Measurements from ENCODE around the gene RPL22L1.

Gene RPL22L1

DNA sequence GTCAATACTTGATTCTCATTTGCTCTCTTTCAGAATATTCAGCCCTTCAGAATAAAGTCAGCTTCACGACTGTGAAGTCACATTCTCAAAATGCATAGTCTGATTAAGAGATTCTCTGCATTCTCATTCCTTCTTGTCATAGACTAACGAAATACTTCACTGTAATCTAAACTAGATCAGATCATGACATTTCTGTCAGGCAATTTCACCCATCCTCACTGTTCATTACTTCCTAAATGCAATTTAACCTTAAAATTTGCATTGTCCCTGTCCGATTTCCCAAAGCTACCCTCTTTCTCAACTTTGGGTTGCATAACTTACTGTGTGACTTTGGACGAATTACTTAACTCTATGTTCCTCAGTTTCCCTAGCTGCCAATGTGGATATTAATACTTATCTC lies 6.2 kb downstream of the RPL22L1 start:
- no peak overlapping the region for H3K27ac ChIP-seq
- no peaks in the 10 kb centered on the region for H3K27me3 ChIP-seq
- peaks cover 24 to 29% (median 28%) of the 10 kb centered on the region in 3 donors for H3K36me3 ChIP-seq
- H3K4me1 ChIP-seq: peaks cover 0 to 18% (median 3%) of the 10 kb centered on the region in 4 donors
- TF ChIP-seq CTCF (IDR thresholded peaks at IDR 0.05): no peak
- no peak for DNase-seq
- H3K4me3 ChIP-seq: no peak overlapping the region
- intact Hi-C loops (cut with DNase I; ENCODE audit: low total_unique reads): no loop called here
- H3K9me3 ChIP-seq: no peaks in the 10 kb centered on the region

- Histone ChIP-seq H3K9me3 (no peaks in the 10 kb centered on the region), H3K27me3 (no peaks in the 10 kb centered on the region), H3K27ac (no peak overlapping the region), H3K4me3 (no peak overlapping the region), H3K4me1 (peaks cover 0 to 8% (median 0%) of the 10 kb centered on the region in 4 donors), H3K36me3 (peaks cover 23 to 27% (median 24%) of the 10 kb centered on the region in 3 donors)
- intact Hi-C loops (cut with DNase I; ENCODE audit: low total_unique reads): no loop called here
- DNase-seq: no peak
- no peak for TF ChIP-seq CTCF (IDR thresholded peaks at IDR 0.05)
Measured at GRCh38 chr3:170862618-170863374, 7.2 kb downstream of the RPL22L1 start.

- Histone ChIP-seq H3K27ac (no peak overlapping the region), H3K27me3 (no peaks in the 10 kb centered on the region), H3K36me3 (no peaks in the 10 kb centered on the region), H3K4me3 (no peak overlapping the region), H3K4me1 (no peaks in the 10 kb centered on the region), H3K9me3 (no peaks in the 10 kb centered on the region)
- no peak for DNase-seq
- no peak for TF ChIP-seq CTCF (IDR thresholded peaks at IDR 0.05)
- intact Hi-C loops (cut with DNase I; ENCODE audit: low total_unique reads): no loop called here
Measured at GRCh38 chr3:170858599-170858998, 11.4 kb downstream of the RPL22L1 start.

GRCh38 chr3:170852324-170852723 lies 17.7 kb downstream of the RPL22L1 start:
- no peaks in the 10 kb centered on the region for H3K27me3 ChIP-seq
- no peaks in the 10 kb centered on the region for H3K4me1 ChIP-seq
- intact Hi-C loops (cut with DNase I; ENCODE audit: low total_unique reads): no loop called here
- H3K9me3 ChIP-seq: no peaks in the 10 kb centered on the region
- no peak overlapping the region for H3K4me3 ChIP-seq
- H3K27ac ChIP-seq: no peak overlapping the region
- TF ChIP-seq CTCF (IDR thresholded peaks at IDR 0.05): no peak
- DNase-seq: no peak
- no peaks in the 10 kb centered on the region for H3K36me3 ChIP-seq

DNA sequence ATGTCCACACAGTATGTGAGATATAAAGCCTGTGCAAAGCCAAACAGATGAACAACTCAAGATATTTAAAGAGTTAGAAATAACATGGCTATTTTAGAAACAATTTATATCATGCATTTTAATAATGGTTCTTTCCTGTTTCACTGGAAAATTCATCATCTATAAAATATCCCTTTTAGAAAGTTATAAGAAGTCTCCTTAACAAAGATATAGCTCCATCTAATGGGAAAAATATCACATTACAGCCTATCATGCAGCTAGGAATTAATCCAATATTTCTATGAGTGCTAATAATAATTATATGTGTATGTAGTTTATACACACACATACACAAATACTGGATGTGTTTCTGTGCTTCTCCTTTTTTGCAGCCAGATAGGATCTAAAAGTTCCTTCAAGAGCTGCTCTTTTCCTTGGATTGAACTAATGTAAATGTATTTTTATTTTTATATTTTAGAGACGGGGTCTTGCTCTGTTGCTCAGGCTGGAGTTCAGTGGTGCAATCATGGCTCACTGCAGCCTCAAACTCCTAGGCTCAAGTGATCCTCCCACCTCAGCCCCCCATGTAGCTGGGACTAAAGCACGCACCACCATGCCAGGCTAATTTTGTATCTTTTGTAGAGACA lies 21.6 kb downstream of the RPL22L1 start:
- Histone ChIP-seq H3K4me1 (no peaks in the 10 kb centered on the region), H3K27me3 (no peaks in the 10 kb centered on the region), H3K9me3 (no peaks in the 10 kb centered on the region), H3K36me3 (no peaks in the 10 kb centered on the region), H3K4me3 (no peak overlapping the region), H3K27ac (no peak overlapping the region)
- TF ChIP-seq CTCF (IDR thresholded peaks at IDR 0.05): peak in 1 of 2 experiments; percentile 22
- DNase-seq: no peak
- intact Hi-C loops (cut with DNase I; ENCODE audit: low total_unique reads): no loop called here

All from tibial artery (tissue), 4 donors.